ENCODE results near the gene CHAC2.
"Not testable (repeated sequence)": the region's sequence is repeated elsewhere in the genome, so short reads cannot be mapped to it uniquely, and the experiment has no call there.

CHAC2 gene

GRCh38 chr2:53750041-53750768, 17.4 kb upstream of the CHAC2 start:
- H3K4me1 ChIP-seq (ENCODE audit: control insufficient read depth, insufficient read depth, low read length): no peaks in the 10 kb centered on the region
- H3K9me3 ChIP-seq (ENCODE audit: control insufficient read depth, low read length): no peaks in the 10 kb centered on the region
- no peak overlapping the region for H3K4me3 ChIP-seq (ENCODE audit: insufficient read depth, low read depth, low read length)
- no peak overlapping the region for H3K27ac ChIP-seq (ENCODE audit: insufficient read depth, low read depth, low read length, poor library complexity, severe bottlenecking)
- no peaks in the 10 kb centered on the region for H3K27me3 ChIP-seq (ENCODE audit: control insufficient read depth, insufficient read depth, low read length, poor library complexity, severe bottlenecking)
- H3K36me3 ChIP-seq (ENCODE audit: control insufficient read depth, insufficient read depth, low read length): no peaks in the 10 kb centered on the region
- WGBS, 2 experiments: 94 to 96% methylated on average over 3 to 4 of the region's 4 CpGs

DNA sequence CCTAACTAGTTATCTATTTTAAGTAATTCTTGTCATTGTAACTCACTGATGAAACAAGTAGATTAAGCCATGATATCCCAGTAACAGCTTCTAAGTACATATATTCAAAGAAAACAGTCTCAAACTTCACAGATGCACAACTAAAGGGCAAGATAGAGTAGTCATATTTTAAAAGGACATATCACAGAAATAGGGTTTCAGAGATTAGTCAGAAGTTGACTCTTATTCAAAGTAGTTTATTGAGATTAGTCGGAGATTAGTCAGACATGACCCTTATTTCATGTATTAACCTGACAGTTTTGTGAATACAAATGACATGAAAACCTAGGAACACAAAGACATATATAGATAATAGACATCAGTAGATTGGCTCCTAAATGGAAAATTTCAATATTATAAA, 15.9 kb upstream of the CHAC2 start:
- Histone ChIP-seq H3K27me3 (ENCODE audit: control insufficient read depth, insufficient read depth, low read length, poor library complexity, severe bottlenecking) (no peaks in the 10 kb centered on the region), H3K27ac (ENCODE audit: insufficient read depth, low read depth, low read length, poor library complexity, severe bottlenecking) (no peak overlapping the region), H3K4me1 (ENCODE audit: control insufficient read depth, insufficient read depth, low read length) (no peaks in the 10 kb centered on the region), H3K9me3 (ENCODE audit: control insufficient read depth, low read length) (no peaks in the 10 kb centered on the region), H3K4me3 (ENCODE audit: insufficient read depth, low read depth, low read length) (no peak overlapping the region), H3K36me3 (ENCODE audit: control insufficient read depth, insufficient read depth, low read length) (no peaks in the 10 kb centered on the region)
- WGBS, 2 experiments: 89 to 100% methylated on average over 1 of the region's 1 CpG

DNA sequence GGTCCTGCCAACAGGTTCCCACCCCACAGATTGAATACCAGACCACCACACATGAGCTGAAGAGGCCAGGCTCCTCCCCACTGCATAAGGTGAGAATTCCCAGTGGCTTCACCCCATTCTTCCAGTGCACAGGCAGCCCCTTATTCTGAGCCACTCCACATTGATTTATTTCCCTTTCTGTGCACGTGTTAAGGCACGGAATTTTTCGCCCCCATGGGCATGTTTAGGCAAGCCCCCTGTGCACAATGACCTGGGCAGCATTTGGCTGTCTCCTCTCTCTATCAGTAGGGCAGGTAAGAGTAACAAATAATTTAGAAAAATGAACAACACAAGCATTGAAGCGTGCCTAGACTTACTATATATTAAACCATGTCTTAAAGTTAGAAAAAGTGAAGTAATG, 15.2 kb upstream of the CHAC2 start:
- Histone ChIP-seq H3K27me3 (ENCODE audit: control insufficient read depth, insufficient read depth, low read length, poor library complexity, severe bottlenecking) (no peaks in the 10 kb centered on the region), H3K4me3 (ENCODE audit: insufficient read depth, low read depth, low read length) (no peak overlapping the region), H3K36me3 (ENCODE audit: control insufficient read depth, insufficient read depth, low read length) (no peaks in the 10 kb centered on the region), H3K9me3 (ENCODE audit: control insufficient read depth, low read length) (no peaks in the 10 kb centered on the region), H3K4me1 (ENCODE audit: control insufficient read depth, insufficient read depth, low read length) (no peaks in the 10 kb centered on the region), H3K27ac (ENCODE audit: insufficient read depth, low read depth, low read length, poor library complexity, severe bottlenecking) (no peak overlapping the region)
- 78 to 93% methylated on average over 3 to 4 of the region's 4 CpGs for WGBS, 2 experiments

DNA sequence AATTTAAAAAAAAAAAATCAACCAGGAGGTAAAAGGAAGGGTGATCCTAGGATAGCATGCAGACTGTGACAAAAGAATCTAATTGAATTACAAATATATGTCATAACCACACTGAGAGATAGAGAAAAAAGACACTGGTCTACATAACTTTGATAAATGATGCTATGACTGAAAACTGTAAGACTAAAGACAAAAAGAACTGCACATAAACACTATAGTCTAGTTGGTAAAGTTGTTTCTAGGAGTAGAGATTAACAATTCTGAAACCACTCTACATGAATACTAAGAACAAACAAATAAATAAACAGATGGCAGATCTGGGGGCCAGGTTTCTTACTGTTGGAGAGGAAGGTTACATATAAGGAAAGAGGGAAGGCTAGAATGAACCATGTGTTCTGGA, 14.6 kb upstream of the CHAC2 start:
- Histone ChIP-seq H3K4me3 (ENCODE audit: insufficient read depth, low read depth, low read length) (no peak overlapping the region), H3K27ac (ENCODE audit: insufficient read depth, low read depth, low read length, poor library complexity, severe bottlenecking) (no peak overlapping the region), H3K27me3 (ENCODE audit: control insufficient read depth, insufficient read depth, low read length, poor library complexity, severe bottlenecking) (no peaks in the 10 kb centered on the region), H3K9me3 (ENCODE audit: control insufficient read depth, low read length) (no peaks in the 10 kb centered on the region), H3K4me1 (ENCODE audit: control insufficient read depth, insufficient read depth, low read length) (no peaks in the 10 kb centered on the region), H3K36me3 (ENCODE audit: control insufficient read depth, insufficient read depth, low read length) (no peaks in the 10 kb centered on the region)

DNA sequence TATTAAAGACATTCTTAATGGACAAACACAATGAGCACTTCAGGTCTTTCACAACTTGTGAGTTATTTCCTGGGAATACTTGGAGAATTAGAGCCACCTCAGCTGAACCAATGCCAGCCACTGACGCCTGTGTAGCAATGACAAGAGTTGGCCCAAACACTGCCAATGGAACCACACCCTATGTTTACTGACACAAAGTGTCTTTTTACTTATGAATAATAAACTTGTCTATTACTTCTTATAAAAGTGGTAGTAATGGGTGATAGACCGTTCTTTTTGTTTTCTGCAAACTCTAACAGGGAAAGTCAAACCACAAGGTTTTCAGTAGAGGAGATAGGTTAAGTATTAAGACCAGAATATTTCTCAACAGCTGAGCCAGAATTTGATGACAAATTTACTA, 12.5 kb upstream of the CHAC2 start:
- Histone ChIP-seq H3K4me1 (ENCODE audit: control insufficient read depth, insufficient read depth, low read length) (no peaks in the 10 kb centered on the region), H3K27ac (ENCODE audit: insufficient read depth, low read depth, low read length, poor library complexity, severe bottlenecking) (no peak overlapping the region), H3K36me3 (ENCODE audit: control insufficient read depth, insufficient read depth, low read length) (peaks cover 6% of the 10 kb centered on the region), H3K27me3 (ENCODE audit: control insufficient read depth, insufficient read depth, low read length, poor library complexity, severe bottlenecking) (no peaks in the 10 kb centered on the region), H3K9me3 (ENCODE audit: control insufficient read depth, low read length) (no peaks in the 10 kb centered on the region), H3K4me3 (ENCODE audit: insufficient read depth, low read depth, low read length) (no peak overlapping the region)
- WGBS, 2 experiments: 100% methylated on average over 2 of the region's 2 CpGs

DNA sequence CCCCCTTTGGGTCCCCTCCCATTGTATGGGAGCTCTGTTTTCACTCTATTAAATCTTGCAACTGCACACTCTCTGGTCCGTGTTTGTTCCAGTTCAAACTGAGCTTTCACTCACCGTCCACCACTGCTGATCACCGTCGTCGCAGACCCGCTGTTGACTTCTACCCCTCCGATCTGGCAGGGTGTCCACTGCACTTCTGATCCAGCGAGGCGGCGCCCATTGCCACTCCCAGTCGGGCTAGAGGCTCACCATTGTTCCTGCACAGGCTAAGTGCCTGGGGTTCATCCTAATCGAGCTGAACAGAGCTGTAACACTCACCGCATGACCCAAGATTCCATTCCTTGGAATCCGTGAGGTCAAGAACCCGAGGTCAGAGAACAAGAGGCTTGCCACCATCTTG, 11.0 kb upstream of the CHAC2 start:
- peaks cover 6% of the 10 kb centered on the region for H3K36me3 ChIP-seq (ENCODE audit: control insufficient read depth, insufficient read depth, low read length)
- WGBS, 2 experiments: 96 to 97% methylated on average over 15 of the region's 15 CpGs
- H3K27me3 ChIP-seq (ENCODE audit: control insufficient read depth, insufficient read depth, low read length, poor library complexity, severe bottlenecking): no peaks in the 10 kb centered on the region
- H3K9me3 ChIP-seq (ENCODE audit: control insufficient read depth, low read length): no peaks in the 10 kb centered on the region
- no peaks in the 10 kb centered on the region for H3K4me1 ChIP-seq (ENCODE audit: control insufficient read depth, insufficient read depth, low read length)
- H3K27ac ChIP-seq (ENCODE audit: insufficient read depth, low read depth, low read length, poor library complexity, severe bottlenecking): no peak overlapping the region
- H3K4me3 ChIP-seq (ENCODE audit: insufficient read depth, low read depth, low read length): no peak overlapping the region

- H3K27ac ChIP-seq (ENCODE audit: insufficient read depth, low read depth, low read length, poor library complexity, severe bottlenecking): not testable (repeated sequence)
- WGBS, 2 experiments: 95% methylated on average over 14 of the region's 14 CpGs
Measured at GRCh38 chr2:53757206-53757605, 10.4 kb upstream of the CHAC2 start.

GRCh38 chr2:53765767-53766166, 1.8 kb upstream of the CHAC2 start:
- no peaks in the 10 kb centered on the region for H3K27me3 ChIP-seq (ENCODE audit: control insufficient read depth, insufficient read depth, low read length, poor library complexity, severe bottlenecking)

More at GRCh38 chr2:53757206-53757605, 10.4 kb upstream of the CHAC2 start:
- not testable (repeated sequence) for H3K4me1 ChIP-seq (ENCODE audit: control insufficient read depth, insufficient read depth, low read length); H3K9me3 ChIP-seq (ENCODE audit: control insufficient read depth, low read length); H3K36me3 ChIP-seq (ENCODE audit: control insufficient read depth, insufficient read depth, low read length); H3K4me3 ChIP-seq (ENCODE audit: insufficient read depth, low read depth, low read length); H3K27me3 ChIP-seq (ENCODE audit: control insufficient read depth, insufficient read depth, low read length, poor library complexity, severe bottlenecking)

DNA sequence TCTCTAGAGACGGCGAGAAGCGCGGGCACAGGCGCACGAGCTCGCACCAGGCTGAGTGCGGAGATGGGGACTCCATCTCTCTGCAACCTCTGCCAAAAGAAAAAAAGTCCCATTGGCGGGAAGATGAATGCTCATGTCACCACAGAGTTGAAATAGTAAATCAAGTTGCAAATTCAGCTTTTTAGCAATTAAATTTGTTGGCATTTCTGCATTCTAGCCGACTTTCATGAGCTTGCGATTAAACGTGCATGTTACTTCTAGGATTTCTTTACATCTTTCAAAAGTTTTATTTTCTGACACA, 588 bp downstream of the CHAC2 start:
- peaks cover 4% of the 10 kb centered on the region for H3K36me3 ChIP-seq (ENCODE audit: control insufficient read depth, insufficient read depth, low read length)
- no peaks in the 10 kb centered on the region for H3K4me1 ChIP-seq (ENCODE audit: control insufficient read depth, insufficient read depth, low read length)
- peak overlapping the region; percentile 62 for H3K4me3 ChIP-seq (ENCODE audit: insufficient read depth, low read depth, low read length)
- 1 to 2% methylated on average over 12 of the region's 12 CpGs for WGBS, 2 experiments
- H3K9me3 ChIP-seq (ENCODE audit: control insufficient read depth, low read length): no peaks in the 10 kb centered on the region
- H3K27ac ChIP-seq (ENCODE audit: insufficient read depth, low read depth, low read length, poor library complexity, severe bottlenecking): no peak overlapping the region
- no peaks in the 10 kb centered on the region for H3K27me3 ChIP-seq (ENCODE audit: control insufficient read depth, insufficient read depth, low read length, poor library complexity, severe bottlenecking)

More at GRCh38 chr2:53765767-53766166, 1.8 kb upstream of the CHAC2 start:
- no peak overlapping the region for H3K27ac ChIP-seq (ENCODE audit: insufficient read depth, low read depth, low read length, poor library complexity, severe bottlenecking)
- peaks cover 15% of the 10 kb centered on the region for H3K36me3 ChIP-seq (ENCODE audit: control insufficient read depth, insufficient read depth, low read length)
- H3K4me1 ChIP-seq (ENCODE audit: control insufficient read depth, insufficient read depth, low read length): no peaks in the 10 kb centered on the region
- 92 to 100% methylated on average over 1 of the region's 1 CpG for WGBS, 2 experiments
- H3K9me3 ChIP-seq (ENCODE audit: control insufficient read depth, low read length): no peaks in the 10 kb centered on the region
- no peak overlapping the region for H3K4me3 ChIP-seq (ENCODE audit: insufficient read depth, low read depth, low read length)

- Histone ChIP-seq H3K4me1 (ENCODE audit: control insufficient read depth, insufficient read depth, low read length) (no peaks in the 10 kb centered on the region), H3K36me3 (ENCODE audit: control insufficient read depth, insufficient read depth, low read length) (no peaks in the 10 kb centered on the region), H3K4me3 (ENCODE audit: insufficient read depth, low read depth, low read length) (no peak overlapping the region), H3K27ac (ENCODE audit: insufficient read depth, low read depth, low read length, poor library complexity, severe bottlenecking) (no peak overlapping the region), H3K9me3 (ENCODE audit: control insufficient read depth, low read length) (no peaks in the 10 kb centered on the region), H3K27me3 (ENCODE audit: control insufficient read depth, insufficient read depth, low read length, poor library complexity, severe bottlenecking) (no peaks in the 10 kb centered on the region)
- WGBS, 2 experiments: 89% methylated on average over 14 of the region's 15 CpGs
Measured at GRCh38 chr2:53769318-53769945, 1.8 kb downstream of the CHAC2 start.
